Left cardiac atrium (tissue), 4 donors: ENCODE data around the gene RSPH9. TPM values are rescaled to one million over a fixed set of nuclear protein-coding genes. Genes with fewer than 3 reads are reported as not detected.

ENCODE experiments used
- ATAC-seq, 2 donors: fragments of 200-7000 bp; cut with Tn5 transposase; one replicate each; pipeline ENCODE4 v1.9.1; 2020; ENCODE audit warnings: mild to moderate bottlenecking in 2 of 2, moderate library complexity in 2 of 2
- DNase-seq: peaks from one replicate; pipeline ENCODE4 v3.0.0-alpha.2; 2020
- intact Hi-C, 2 donors: fragments of 100-400 bp; cut with DNase I; formaldehyde crosslinking; loops; one replicate each; pipeline versions ENCODE4 v1.14.1 to v1.15.1; 2022 to 2023
- long read RNA-seq: library from polyadenylated mRNA; unstranded; transcript quantifications from one replicate; pipeline ENCODE4 v2.0.0, GENCODE V29; 2021
- total RNA-seq, 2 donors: library from RNA; stranded (reverse); fragmentation: NEBNext Ultra II Directional; extraction: Animal tissue kit (Norgen Biotek cat#: 25700); gene quantifications; one replicate each; pipeline ENCODE4 v1.2.1, GENCODE V29; 2021
- donor health status: DM: no; HTN: yes; CAD: no.
- donor health status: DM: no; HTN: yes; CAD: no; lungs with severe emphysema.
- donor health status: DM: yes; HTN: yes; CAD: no.
- donor health status: Dilated cardiomyopathy.

RSPH9 gene, protein sequence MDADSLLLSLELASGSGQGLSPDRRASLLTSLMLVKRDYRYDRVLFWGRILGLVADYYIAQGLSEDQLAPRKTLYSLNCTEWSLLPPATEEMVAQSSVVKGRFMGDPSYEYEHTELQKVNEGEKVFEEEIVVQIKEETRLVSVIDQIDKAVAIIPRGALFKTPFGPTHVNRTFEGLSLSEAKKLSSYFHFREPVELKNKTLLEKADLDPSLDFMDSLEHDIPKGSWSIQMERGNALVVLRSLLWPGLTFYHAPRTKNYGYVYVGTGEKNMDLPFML
- total RNA-seq: under 1 TPM; 0.21 to 0.24 TPM
- long read RNA-seq, partial matches to known transcripts: 0 of 2 reads
- long read RNA-seq, other reads (novel, unspliced or antisense): 1 of 2 reads

DNA sequence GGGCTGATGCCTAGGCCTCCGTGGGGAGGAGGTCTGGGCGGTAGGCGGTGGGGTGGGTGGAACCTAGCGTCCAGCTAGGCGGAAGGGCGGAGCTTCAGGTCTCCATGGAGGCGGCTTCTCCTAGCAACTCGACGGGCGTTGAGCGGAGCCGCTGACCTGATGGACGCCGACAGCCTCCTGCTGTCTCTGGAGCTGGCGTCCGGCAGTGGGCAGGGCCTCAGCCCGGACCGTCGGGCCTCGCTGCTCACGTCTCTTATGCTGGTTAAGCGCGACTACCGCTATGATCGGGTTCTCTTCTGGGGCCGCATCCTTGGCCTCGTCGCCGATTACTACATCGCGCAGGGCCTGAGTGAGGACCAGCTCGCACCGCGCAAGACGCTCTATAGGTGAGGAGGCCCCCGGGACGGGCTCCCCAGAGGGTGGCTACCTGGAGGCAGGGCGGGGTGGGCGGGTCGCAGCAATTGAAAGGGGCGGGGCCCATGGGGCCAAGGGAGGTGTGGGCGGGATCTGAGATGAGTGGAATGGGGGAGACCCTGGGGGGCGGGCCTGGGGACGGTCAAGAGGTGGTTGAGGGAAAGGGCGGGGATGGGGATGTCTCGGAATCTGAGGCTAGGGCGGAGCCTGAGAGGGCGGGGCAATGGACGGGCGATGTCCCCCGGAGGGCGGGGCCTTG is at the start of gene RSPH9:
Gene RSPH9, plus strand, starts transcription at position 97 of the 673 bp plus-strand sequence. Its CDS starts 63 bp downstream, at position 160.
- peak; percentile 86 to 94 for ATAC-seq
- intact Hi-C loops: no loop called here
- peak; percentile 81 for DNase-seq

DNA sequence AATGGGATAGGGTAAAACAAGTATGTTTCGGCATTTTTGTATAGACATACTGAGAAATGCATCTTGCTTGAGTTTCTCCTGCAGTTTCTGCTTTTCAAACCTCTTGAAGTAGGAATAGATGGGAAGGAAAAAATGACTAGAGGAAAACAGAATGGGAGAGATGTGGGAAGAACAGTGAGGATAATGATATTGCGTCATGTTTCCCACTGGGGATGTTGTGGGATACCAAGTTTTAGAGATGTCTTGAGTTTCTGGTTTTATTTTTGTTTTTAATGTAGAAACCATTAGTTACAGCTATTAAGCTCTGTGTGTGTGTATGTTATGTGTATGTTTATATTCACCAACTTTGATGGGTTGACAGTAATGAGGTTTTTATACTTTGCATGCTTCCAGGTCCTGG is 44.2 kb upstream of the RSPH9 start:
- ATAC-seq: no peak
- intact Hi-C loops: no loop called here
- DNase-seq: no peak

DNA sequence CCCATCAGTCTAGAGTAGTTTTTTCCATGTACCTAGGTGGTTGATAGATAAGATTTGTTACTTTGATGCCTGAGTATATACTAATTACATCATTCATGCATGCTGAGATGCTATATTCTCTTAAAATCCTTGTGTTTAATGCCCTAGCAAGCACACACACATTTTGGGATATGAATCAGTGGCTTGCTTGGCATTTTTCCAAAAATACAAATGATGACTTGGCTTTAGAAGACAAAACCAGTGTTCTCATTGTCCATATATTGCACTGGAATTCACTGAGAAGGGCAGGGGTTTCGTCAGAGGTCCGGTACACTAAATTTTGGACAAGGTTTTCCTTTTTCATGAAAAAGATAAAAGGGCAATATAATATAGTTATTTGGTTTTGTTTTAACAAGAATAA is 40.7 kb upstream of the RSPH9 start:
- ATAC-seq: no peak
- intact Hi-C loops: no loop called here
- DNase-seq: no peak

DNA sequence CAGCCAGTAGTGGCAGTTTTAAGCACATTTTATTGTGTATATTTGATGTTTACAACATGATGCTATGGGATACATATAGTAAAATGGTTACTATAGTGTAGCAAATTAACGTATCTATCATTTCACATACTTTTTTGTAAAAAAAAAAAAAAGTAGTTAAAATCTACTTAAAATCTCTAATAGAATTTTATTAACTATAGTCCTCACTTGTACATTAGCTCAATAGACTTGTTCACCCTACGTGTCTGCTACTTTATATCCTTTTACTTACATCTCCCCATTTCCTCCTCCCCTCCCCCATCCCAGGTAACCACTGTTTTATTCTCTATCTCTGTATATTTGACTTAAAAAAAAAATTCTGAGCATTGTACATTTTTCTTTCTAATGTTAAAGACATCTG is 38.8 kb upstream of the RSPH9 start:
- intact Hi-C loops: loop anchor here in 1 of 2 donors (5.0 kb wide), 1 partner anchor 476 kb away; no protein-coding TSS in a partner anchor
- no peak for DNase-seq
- no peak for ATAC-seq

DNA sequence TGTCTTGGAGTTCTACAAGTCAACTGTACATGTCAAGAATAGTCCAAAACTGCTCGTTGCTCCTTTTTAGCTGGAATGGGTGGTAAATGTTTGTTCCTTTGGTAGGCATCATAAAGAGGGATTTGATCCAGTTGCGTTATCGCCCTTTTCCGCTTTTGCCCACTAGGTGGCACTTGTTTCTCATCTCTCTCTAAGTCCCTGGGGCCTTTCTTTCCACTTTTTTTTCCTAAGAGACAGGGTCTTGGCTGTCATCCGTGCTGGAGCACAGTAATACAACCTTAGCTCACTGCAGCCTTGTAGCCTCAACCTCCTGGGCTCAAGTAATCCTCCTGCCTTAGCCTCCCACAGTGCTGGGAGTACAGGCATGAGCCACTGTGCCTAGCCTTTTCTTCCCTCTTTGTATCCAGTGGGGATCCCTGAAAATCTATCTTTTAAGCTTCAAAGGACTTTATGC is 36.5 kb upstream of the RSPH9 start:
- DNase-seq: peak; percentile 59
- ATAC-seq: peak; percentile 50 to 64
- intact Hi-C loops: loop anchor here in 1 of 2 donors (5.0 kb wide), 1 partner anchor 474 kb away; no protein-coding TSS in a partner anchor

DNA sequence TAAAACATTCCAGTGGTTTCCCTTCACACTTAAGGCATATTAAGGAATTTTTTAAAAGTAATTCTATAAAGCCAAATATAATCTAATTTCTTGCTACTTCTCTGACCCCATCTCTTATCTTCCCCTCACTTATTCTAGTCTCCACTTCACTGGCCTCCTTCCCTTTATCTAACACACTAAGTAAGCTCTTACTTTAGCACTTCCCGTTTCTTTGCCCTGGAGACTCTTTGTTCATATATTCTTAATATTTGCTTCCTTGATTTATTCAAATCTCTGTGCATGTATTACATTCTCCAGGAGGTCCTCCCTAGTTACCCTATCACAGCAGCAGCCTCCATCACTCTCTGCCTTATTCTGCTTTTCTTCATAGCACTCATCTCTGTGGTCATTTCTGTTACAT is 36.0 kb upstream of the RSPH9 start:
- ATAC-seq (no peak), DNase-seq (no peak)
- intact Hi-C loops: loop anchor here in 1 of 2 donors (5.0 kb wide), 1 partner anchor 473 kb away; no protein-coding TSS in a partner anchor

DNA sequence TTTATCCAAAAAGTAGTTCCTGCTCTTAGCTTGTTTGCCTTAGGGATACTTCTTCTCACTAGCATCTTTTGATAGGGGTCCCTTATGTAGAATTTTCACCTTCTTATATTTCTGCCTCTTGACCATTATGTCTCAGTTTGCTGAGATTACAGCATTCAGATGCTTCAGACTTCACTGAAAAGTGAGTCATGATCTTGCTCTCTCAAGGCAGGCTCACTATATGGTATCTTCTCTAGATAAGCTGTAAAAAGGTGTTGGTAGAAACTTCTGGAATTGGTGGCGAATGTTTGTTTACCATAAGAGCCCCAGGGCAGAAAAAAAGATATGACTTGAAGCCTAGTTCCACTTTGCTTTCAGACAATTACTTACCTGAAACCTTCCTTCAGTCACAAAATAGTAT is 35.4 kb upstream of the RSPH9 start:
- intact Hi-C loops: loop anchor here in 1 of 2 donors (5.0 kb wide), 1 partner anchor 473 kb away; no protein-coding TSS in a partner anchor
- DNase-seq (no peak), ATAC-seq (no peak)

DNA sequence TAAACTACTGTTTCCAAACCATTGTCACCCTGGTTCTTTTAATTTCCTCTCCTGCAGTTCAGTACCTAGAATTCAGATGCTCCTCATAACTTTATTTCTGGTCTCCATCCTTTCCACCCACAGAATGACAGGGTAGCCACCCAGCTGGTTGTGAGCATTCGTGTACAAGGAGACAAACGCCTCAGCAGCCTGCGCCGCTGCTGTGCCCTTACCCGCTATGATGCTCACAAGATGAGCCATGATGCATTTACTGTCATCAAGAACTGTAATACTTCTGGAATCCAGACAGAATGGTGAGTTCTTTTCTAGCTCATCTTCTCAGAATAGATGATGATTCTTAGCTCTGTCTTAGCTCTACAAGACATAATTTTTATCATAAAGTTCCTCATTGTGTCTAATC is 34.4 kb upstream of the RSPH9 start:
- DNase-seq: no peak
- intact Hi-C loops: no loop called here
- no peak for ATAC-seq

DNA sequence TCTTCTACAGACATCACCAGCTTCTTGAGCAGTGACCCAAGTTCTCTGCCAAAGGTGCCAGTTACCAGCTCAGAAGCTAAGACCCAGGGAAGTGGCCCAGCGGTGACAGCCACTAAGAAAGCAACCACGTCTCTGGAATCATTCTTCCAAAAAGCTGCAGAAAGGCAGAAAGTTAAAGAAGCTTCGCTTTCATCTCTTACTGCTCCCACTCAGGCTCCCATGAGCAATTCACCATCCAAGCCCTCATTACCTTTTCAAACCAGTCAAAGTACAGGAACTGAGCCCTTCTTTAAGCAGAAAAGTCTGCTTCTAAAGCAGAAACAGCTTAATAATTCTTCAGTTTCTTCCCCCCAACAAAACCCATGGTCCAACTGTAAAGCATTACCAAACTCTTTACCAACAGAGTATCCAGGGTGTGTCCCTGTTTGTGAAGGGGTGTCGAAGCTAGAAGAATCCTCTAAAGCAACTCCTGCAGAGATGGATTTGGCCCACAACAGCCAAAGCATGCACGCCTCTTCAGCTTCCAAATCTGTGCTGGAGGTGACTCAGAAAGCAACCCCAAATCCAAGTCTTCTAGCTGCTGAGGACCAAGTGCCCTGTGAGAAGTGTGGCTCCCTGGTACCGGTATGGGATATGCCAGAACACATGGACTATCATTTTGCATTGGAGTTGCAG is 31.0 kb upstream of the RSPH9 start:
- ATAC-seq: no peak
- no peak for DNase-seq
- intact Hi-C loops: no loop called here

DNA sequence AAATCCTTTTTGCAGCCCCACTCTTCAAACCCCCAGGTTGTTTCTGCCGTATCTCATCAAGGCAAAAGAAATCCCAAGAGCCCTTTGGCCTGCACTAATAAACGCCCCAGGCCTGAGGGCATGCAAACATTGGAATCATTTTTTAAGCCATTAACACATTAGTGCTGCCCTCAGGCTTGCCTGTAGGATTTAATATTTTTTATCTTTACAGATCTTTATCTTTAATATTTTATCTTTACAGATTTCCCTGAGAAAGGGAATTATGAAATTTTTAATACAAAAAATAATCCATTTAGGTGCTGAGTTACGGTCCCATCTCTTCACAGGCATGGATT is 30.5 kb upstream of the RSPH9 start:
- intact Hi-C loops: no loop called here
- no peak for DNase-seq

DNA sequence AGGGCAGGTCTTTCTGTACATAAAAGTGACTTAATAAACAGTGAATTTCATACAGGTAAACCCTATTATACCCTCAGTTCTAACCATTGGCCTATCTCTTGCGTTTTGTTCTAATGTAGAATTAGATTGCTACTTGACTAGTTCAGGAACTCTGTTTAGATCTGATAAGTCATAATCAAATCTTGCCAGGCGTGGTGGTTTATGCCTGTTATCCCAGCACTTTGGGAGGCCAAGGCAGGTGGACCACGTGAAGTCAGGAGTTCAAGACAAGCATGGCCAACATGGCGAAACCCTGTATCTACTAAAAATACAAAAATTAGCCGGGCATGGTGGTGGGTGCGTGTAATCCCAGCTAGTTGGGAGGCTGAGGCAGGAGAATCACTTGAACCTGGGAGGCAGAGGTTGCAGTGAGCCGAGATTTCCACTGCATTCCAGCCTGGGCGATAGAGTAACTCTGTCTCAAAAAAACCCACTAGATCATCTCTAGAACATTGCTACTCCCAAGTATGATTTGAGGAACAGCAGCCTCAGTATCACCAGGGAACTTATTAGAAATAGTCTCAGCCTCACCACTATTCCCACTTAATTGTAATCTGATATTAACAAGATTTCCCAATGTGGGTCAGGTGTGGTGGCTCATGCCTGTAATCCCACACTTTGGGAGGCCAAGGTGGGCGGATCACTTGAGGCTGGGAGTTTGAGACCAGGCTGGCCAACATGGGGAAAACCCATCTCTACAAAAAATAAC is 27.9 kb upstream of the RSPH9 start:
- ATAC-seq: no peak

More for the DNA sequence above, 30.5 kb upstream of the RSPH9 start:
- ATAC-seq: no peak

DNA sequence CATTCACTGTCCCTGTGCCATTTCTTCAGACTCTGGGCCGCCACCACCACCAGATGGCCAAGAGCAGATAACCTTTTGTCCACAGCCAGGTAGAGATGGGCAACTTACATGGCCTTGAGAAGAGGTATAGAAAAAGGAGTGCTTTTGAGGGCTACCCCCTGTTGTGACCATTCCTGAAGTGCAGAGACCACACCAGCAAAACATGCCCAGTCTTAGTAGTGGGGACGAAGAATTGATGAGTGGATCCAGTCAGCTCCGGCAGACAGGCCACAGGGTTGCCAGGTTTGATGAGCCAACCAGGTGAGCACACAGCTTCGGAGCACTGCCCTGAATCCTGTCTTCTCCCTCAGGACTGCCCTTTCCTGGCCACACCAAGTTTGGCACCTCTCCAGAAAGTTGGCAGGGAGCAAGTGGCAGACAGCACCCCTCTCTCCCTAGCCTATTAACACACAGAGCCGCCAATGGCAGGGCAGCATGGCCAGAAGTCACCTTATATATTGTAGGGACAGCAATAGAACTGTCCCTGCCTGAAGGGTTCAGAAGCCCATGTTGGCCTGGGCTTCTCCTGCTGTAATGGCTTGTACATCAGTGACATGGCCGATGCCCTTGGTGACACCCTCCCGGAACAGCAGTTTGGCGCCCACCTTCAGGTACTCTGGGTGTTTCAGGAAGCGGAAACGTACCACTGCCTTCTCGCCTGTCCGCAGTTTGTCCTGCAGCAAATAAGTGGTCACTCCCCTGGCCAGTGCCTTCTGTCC is 23.6 kb upstream of the RSPH9 start:
- intact Hi-C loops: no loop called here
- no peak for ATAC-seq
- no peak for DNase-seq

More for the DNA sequence above, 27.9 kb upstream of the RSPH9 start:
- DNase-seq: no peak
- intact Hi-C loops: no loop called here

DNA sequence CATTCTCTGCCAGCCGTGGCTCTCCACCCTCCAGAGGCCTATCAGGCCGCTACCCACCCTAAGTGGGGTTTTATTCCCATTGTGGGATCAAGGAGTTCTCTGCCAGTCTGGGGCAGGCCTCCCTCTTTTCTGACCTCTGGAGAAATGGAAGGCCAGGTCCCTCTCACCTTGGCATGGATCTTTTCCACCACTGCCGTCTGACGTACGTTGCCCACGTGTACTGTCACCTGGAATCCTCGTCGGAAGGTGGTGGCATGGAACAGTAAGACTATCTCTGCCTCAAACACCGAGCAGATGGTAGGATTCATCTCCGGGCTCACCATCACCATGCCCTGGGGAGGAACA is 23.0 kb upstream of the RSPH9 start:
- DNase-seq (no peak), ATAC-seq (no peak)
- intact Hi-C loops: no loop called here

DNA sequence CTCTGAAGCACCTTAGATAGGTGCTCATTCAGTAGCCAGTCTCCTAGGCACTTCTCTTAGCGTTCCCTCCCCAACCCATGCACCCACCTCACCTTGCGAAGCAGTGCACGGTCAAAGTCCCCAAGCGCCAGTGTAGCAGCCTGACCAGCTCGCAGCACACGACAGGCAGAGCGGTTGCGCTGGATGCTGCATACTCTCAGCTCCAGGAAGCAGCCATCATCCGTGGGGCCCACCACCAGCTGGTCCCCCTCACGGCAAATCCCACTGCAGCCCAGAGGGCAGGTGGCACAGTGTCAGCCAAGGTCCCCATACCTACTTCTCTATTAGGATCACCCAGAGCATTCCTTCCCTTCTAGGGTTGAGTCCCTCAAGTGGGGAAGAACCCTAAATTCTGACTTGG is 22.3 kb upstream of the RSPH9 start:
- intact Hi-C loops: no loop called here
- no peak for DNase-seq
- ATAC-seq: no peak

DNA sequence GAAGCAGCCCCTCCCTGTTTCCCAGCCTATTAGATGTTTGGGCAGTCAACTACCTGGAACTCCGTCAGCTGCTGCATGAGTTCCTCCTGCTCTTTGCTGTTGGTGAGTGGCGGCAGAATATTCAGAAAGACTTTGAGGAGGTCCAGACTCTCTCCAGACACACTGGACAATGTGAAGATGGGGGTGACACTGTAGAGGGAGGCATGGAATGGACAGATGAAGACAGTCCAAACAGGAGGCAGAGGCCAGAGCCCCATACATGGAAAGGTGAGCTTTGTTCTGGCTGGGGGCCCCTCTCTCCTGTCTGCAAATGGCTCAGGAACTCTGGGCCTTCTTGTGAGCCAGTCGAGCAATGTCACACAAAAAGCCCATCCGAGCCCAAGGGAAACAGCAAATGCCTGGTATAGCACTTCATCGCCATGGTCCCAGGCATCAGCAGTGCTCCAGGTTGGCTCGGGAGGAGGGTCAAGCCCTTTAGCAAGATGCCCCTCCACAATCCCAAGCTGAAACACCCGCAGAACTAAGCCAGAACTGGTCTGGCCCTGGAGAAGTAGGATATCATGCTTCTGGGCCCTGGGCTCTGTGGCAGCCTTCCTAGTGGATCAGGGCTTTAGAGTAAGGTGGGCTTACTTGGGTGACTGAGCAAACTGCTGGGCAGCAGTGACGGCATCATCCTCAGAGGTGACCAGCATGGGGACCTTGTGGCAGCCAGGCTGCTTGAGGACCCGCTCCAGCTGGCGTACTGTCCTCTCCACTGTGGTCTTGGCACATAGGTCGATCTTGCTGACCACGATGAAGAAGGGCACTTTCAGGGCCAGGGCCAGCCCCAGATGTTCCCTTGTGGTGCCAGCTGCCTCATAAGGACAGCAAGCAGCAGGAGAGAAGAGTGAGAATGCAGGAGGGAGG is 20.7 kb upstream of the RSPH9 start:
- intact Hi-C loops: no loop called here
- DNase-seq: no peak
- no peak for ATAC-seq

DNA sequence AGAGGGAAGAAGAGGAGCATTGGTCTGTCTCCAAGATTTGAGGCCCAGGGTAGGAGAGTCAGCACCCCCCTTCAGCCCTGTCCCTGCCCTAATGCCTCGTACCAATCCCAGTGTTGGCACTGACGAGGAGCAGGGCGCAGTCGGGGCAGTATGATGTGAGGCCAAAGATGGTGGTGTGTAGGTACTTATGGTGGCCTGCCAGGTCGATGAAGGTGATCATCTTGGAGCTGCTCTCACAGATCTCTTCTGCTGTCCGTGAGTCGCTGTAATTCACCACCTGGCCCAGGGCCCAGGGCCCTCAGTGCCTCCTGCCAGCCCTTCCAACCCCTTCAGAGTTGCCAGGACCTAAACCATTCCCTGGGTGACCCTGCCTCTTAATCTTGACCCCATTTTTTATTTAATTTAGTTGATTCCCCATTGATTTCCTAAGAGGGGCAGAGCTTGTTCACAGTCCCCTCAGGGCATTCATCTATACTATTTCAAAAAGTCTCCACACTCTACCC is 20.0 kb upstream of the RSPH9 start:
- DNase-seq: no peak
- intact Hi-C loops: no loop called here

DNA sequence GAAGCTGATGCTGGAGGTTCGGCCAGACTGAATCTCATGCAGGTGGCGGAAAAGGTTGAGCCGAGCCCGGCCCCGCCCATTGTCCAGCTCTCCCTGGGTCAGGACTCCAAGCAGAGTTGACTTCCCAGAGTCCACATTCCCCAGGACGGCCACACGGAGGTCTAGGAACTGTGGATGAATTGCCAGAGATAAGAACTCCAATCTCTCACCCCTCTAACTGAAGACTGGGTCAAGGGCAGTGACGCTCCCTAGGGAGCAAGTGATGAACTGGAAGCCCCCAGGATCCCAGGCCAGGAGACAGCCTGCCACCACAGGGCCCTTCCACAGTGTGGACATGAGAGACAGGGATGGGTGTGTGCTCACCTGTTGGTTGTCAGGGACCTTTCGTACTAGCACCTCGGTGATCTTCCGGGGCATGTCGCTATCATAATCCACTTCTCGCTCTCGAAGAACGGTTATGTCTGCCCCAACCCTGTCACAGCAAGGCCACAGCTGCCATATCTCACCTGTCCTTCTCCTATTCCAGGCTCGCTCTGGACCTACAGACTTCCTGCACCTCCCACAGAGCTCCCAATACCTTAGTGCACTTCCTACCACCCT is 19.3 kb upstream of the RSPH9 start:
- intact Hi-C loops: no loop called here
- ATAC-seq (no peak), DNase-seq (no peak)

More for the DNA sequence above, 20.0 kb upstream of the RSPH9 start:
- no peak for ATAC-seq
